ENCODE measurements around the gene GALNT13.

GALNT13 gene

DNA sequence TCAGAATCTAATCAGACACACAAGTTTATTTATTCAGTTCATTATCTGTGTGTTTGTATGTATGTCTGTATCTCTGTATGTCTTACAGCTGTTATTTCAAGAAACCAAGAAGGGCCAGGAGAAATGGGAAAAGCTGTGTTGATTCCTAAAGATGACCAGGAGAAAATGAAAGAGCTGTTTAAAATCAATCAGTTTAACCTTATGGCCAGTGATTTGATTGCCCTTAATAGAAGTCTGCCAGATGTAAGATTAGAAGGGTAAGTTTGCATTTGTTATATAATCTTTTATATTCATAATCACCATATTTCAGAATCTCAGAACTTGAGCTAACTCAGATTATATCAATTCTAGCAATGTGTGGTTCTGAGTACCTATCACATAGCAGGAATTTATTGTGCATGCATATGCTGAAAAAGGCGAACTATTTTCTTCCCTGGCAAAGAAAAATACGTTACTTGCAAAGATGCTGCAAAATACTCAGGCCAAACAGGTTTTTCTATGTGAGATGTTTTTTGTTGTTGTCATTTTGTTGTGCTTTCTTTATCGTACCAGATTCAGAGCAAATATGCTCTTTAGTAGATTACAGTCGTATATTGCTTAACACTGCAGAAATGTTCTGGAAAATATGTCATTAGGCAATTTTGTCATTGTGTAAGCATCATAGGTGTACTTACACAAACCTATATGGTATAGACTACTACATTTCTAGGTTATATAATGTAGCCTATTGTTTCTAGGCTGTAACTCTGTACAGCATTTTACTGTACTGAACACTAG is 268.7 kb downstream of the GALNT13 start:
- Histone ChIP-seq H3K27ac (ENCODE audit: low read length) (no peak overlapping the region), H3K4me2 (ENCODE audit: low read depth, low read length) (no peak overlapping the region), H3F3A (ENCODE audit: insufficient read depth, low read length) (no peaks in the 10 kb centered on the region), H4K20me1 (ENCODE audit: insufficient read depth, low read length) (no peaks in the 10 kb centered on the region), H3K4me1 (ENCODE audit: low read length) (no peaks in the 10 kb centered on the region), H2AFZ (ENCODE audit: low read length) (no peak overlapping the region), H3K4me3 (ENCODE audit: low read length) (no peak overlapping the region), H3K9me2 (replicated peaks; ENCODE audit: insufficient read depth, low read length) (0 out of 2 replicates have a peak, but pooled peaks cover 3% of the 10 kb centered on the region), H3K79me2 (ENCODE audit: low read length) (no peaks in the 10 kb centered on the region), H3K36me3 (replicated peaks; ENCODE audit: insufficient read depth, low read length) (no peaks in the 10 kb centered on the region), H3K27me3 (replicated peaks; ENCODE audit: insufficient read depth, low read length) (no peaks in the 10 kb centered on the region), H3K9me3 (replicated peaks; ENCODE audit: insufficient read depth, low read length) (no peaks in the 10 kb centered on the region), H3K9ac (ENCODE audit: low read length) (no peak overlapping the region)
- DNase-seq = no peak
- TF ChIP-seq, protein P1, sequence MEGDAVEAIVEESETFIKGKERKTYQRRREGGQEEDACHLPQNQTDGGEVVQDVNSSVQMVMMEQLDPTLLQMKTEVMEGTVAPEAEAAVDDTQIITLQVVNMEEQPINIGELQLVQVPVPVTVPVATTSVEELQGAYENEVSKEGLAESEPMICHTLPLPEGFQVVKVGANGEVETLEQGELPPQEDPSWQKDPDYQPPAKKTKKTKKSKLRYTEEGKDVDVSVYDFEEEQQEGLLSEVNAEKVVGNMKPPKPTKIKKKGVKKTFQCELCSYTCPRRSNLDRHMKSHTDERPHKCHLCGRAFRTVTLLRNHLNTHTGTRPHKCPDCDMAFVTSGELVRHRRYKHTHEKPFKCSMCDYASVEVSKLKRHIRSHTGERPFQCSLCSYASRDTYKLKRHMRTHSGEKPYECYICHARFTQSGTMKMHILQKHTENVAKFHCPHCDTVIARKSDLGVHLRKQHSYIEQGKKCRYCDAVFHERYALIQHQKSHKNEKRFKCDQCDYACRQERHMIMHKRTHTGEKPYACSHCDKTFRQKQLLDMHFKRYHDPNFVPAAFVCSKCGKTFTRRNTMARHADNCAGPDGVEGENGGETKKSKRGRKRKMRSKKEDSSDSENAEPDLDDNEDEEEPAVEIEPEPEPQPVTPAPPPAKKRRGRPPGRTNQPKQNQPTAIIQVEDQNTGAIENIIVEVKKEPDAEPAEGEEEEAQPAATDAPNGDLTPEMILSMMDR (IDR thresholded peaks at IDR 0.05; ENCODE audit: low read length) = no peak
- TF ChIP-seq EZH2phosphoT487 (IDR thresholded peaks at IDR 0.05; ENCODE audit: low read length) (no peak), EZH2 (optimal IDR thresholded peaks at IDR 0.05; ENCODE audit: low read depth, low read length) (no peak)

GRCh38 chr2:154142480-154142879 is 270.8 kb downstream of the GALNT13 start:
- no peaks in the 10 kb centered on the region for H3F3A ChIP-seq (ENCODE audit: insufficient read depth, low read length)
- no peak for TF ChIP-seq EZH2phosphoT487 (IDR thresholded peaks at IDR 0.05; ENCODE audit: low read length)
- TF ChIP-seq EZH2 (optimal IDR thresholded peaks at IDR 0.05; ENCODE audit: low read depth, low read length) = no peak
- TF ChIP-seq, protein P1 (IDR thresholded peaks at IDR 0.05; ENCODE audit: low read length) = no peak
- H3K27me3 ChIP-seq (replicated peaks; ENCODE audit: insufficient read depth, low read length) = no peaks in the 10 kb centered on the region
- no peaks in the 10 kb centered on the region for H4K20me1 ChIP-seq (ENCODE audit: insufficient read depth, low read length)
- H3K4me2 ChIP-seq (ENCODE audit: low read depth, low read length) = no peak overlapping the region
- 0 out of 2 replicates have a peak, but pooled peaks cover 3% of the 10 kb centered on the region for H3K9me2 ChIP-seq (replicated peaks; ENCODE audit: insufficient read depth, low read length)
- H3K27ac ChIP-seq (ENCODE audit: low read length) = no peak overlapping the region
- no peak overlapping the region for H2AFZ ChIP-seq (ENCODE audit: low read length)
- no peak overlapping the region for H3K4me3 ChIP-seq (ENCODE audit: low read length)
- H3K4me1 ChIP-seq (ENCODE audit: low read length) = no peaks in the 10 kb centered on the region
- no peak for DNase-seq
- H3K9me3 ChIP-seq (replicated peaks; ENCODE audit: insufficient read depth, low read length) = no peaks in the 10 kb centered on the region
- no peak overlapping the region for H3K9ac ChIP-seq (ENCODE audit: low read length)
- H3K79me2 ChIP-seq (ENCODE audit: low read length) = no peaks in the 10 kb centered on the region
- H3K36me3 ChIP-seq (replicated peaks; ENCODE audit: insufficient read depth, low read length) = no peaks in the 10 kb centered on the region

DNA sequence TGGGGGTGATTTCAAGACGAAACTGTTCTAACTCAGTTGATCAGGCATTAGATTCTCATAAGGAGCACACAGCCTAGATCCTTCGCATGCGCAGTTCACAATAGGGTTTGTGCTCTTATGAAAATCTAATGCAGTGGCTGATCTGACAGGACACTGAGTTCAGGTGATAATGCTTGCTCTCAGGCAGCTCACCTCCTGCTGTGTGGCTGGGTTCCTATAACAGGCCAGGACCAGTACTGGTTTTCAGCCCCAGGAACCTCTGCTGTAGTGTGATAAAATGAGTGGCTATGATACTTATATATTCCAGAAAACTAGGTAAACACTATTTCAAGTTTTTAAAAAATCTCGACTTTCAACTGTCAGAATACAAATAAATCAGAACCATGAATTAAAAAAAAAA is 271.4 kb downstream of the GALNT13 start:
- 0 out of 2 replicates have a peak, but pooled peaks cover 3% of the 10 kb centered on the region for H3K9me2 ChIP-seq (replicated peaks; ENCODE audit: insufficient read depth, low read length)
- H2AFZ ChIP-seq (ENCODE audit: low read length) = no peak overlapping the region
- H3K9ac ChIP-seq (ENCODE audit: low read length) = no peak overlapping the region
- H4K20me1 ChIP-seq (ENCODE audit: insufficient read depth, low read length) = no peaks in the 10 kb centered on the region
- no peak overlapping the region for H3K27ac ChIP-seq (ENCODE audit: low read length)
- H3K36me3 ChIP-seq (replicated peaks; ENCODE audit: insufficient read depth, low read length) = no peaks in the 10 kb centered on the region
- no peaks in the 10 kb centered on the region for H3K27me3 ChIP-seq (replicated peaks; ENCODE audit: insufficient read depth, low read length)
- no peak overlapping the region for H3K4me3 ChIP-seq (ENCODE audit: low read length)
- H3K79me2 ChIP-seq (ENCODE audit: low read length) = no peaks in the 10 kb centered on the region
- H3K4me1 ChIP-seq (ENCODE audit: low read length) = no peaks in the 10 kb centered on the region
- no peaks in the 10 kb centered on the region for H3F3A ChIP-seq (ENCODE audit: insufficient read depth, low read length)
- TF ChIP-seq EZH2 (optimal IDR thresholded peaks at IDR 0.05; ENCODE audit: low read depth, low read length) (no peak), EZH2phosphoT487 (IDR thresholded peaks at IDR 0.05; ENCODE audit: low read length) (no peak)
- TF ChIP-seq, protein P1 (IDR thresholded peaks at IDR 0.05; ENCODE audit: low read length) = no peak
- H3K4me2 ChIP-seq (ENCODE audit: low read depth, low read length) = no peak overlapping the region
- no peaks in the 10 kb centered on the region for H3K9me3 ChIP-seq (replicated peaks; ENCODE audit: insufficient read depth, low read length)
- no peak for DNase-seq

Measured in MM.1S (cell line).